ENCODE measurements around the gene ESYT2.

The ESYT2 gene

GRCh38 chr7:158825628-158826289 is 3.5 kb downstream of the ESYT2 start:
- DNase-seq: no peak

- peak; percentile 75 to 83 for DNase-seq
These were observed 5.3 kb downstream of the ESYT2 start for GRCh38 chr7:158824028-158824427.

GRCh38 chr7:158821171-158822031 is 7.9 kb downstream of the ESYT2 start:
- DNase-seq: no peak

- DNase-seq: no peak
These were observed 8.7 kb downstream of the ESYT2 start for GRCh38 chr7:158820656-158821055.

- no peak for DNase-seq
These were observed 9.6 kb downstream of the ESYT2 start for GRCh38 chr7:158819571-158820203.

GRCh38 chr7:158818325-158819213 is 10.7 kb downstream of the ESYT2 start:
- DNase-seq: peak; percentile 86 to 90

- DNase-seq: peak in 1 of 2 donors; percentile 38
These were observed 12.3 kb downstream of the ESYT2 start for GRCh38 chr7:158816995-158817394.

- DNase-seq: no peak
These were observed 13.0 kb downstream of the ESYT2 start for GRCh38 chr7:158816271-158816670.

- DNase-seq: no peak
These were observed 13.5 kb downstream of the ESYT2 start for GRCh38 chr7:158815800-158816128.

- DNase-seq: no peak
These were observed 14.1 kb downstream of the ESYT2 start for GRCh38 chr7:158815083-158815799.

- DNase-seq: peak; percentile 63 to 70
These were observed 14.7 kb downstream of the ESYT2 start for GRCh38 chr7:158814637-158815036.

- peak; percentile 83 to 87 for DNase-seq
These were observed 16.6 kb downstream of the ESYT2 start for GRCh38 chr7:158812684-158813083.

GRCh38 chr7:158811894-158812293 is 17.4 kb downstream of the ESYT2 start:
- no peak for DNase-seq

GRCh38 chr7:158811461-158811860 is 17.8 kb downstream of the ESYT2 start:
- DNase-seq: peak in 1 of 2 donors; percentile 22

- no peak for DNase-seq
These were observed 18.5 kb downstream of the ESYT2 start for GRCh38 chr7:158810846-158811245.

- DNase-seq: peak; percentile 55 to 58
These were observed 19.7 kb downstream of the ESYT2 start for GRCh38 chr7:158809596-158809995.

GRCh38 chr7:158808126-158808525 is 21.2 kb downstream of the ESYT2 start:
- no peak for DNase-seq

- no peak for DNase-seq
These were observed 23.4 kb downstream of the ESYT2 start for GRCh38 chr7:158805937-158806336.

GRCh38 chr7:158805414-158805813 is 23.9 kb downstream of the ESYT2 start:
- DNase-seq: no peak

GRCh38 chr7:158804335-158804734 is 25.0 kb downstream of the ESYT2 start:
- peak; percentile 33 to 45 for DNase-seq

- no peak for DNase-seq
These were observed 25.8 kb downstream of the ESYT2 start for GRCh38 chr7:158803367-158803969.
